HepG2 (cell line): ENCODE measurements around the gene EMC9. TPM values are rescaled to one million over a fixed set of nuclear protein-coding genes. Genes with fewer than 3 reads are reported as not detected.

ENCODE experiments used
- DR1 ChIP-seq: sonication (generic); formaldehyde crosslinking; IDR thresholded peaks from 2 replicates; pipeline ENCODE4 v1.8.0; 2021; ENCODE audit warnings: mild to moderate bottlenecking, missing genetic modification reagents, inconsistent platforms
- EP300 ChIP-seq, 3 experiments: sonication (generic) in 1 of 3; formaldehyde crosslinking in 1 of 3; IDR thresholded peaks; 2 replicates each; pipeline versions ENCODE4 v1.5.1 to v1.6.1; 2011 to 2020; ENCODE audit warnings: low read depth in 2 of 3, low read length in 2 of 3, borderline replicate concordance in 1 of 3, improper control_type of control experiment in 1 of 3, mild to moderate bottlenecking in 1 of 3, missing genetic modification reagents in 1 of 3, moderate library complexity in 1 of 3
- HMGXB3 ChIP-seq: sonication (generic); formaldehyde crosslinking; IDR thresholded peaks from 2 replicates; pipeline ENCODE4 v1.4.0; 2020; ENCODE audit warnings: missing genetic modification reagents, borderline replicate concordance
- HNRNPLL ChIP-seq: fragments of 200-400 bp; formaldehyde crosslinking; IDR thresholded peaks from 2 replicates; pipeline ENCODE4 v1.6.1; 2017; ENCODE audit warnings: mild to moderate bottlenecking, low read depth, low read length; ENCODE audit not compliant: poor library complexity, severe bottlenecking
- JUN ChIP-seq: sonication (generic); formaldehyde crosslinking; IDR thresholded peaks from 2 replicates; pipeline ENCODE4 v1.4.0; 2020; ENCODE audit warnings: mild to moderate bottlenecking, missing genetic modification reagents
- KIAA2018 ChIP-seq: sonication (generic); formaldehyde crosslinking; IDR thresholded peaks from 2 replicates; pipeline ENCODE4 v1.5.0; 2020; ENCODE audit warnings: mild to moderate bottlenecking, missing genetic modification reagents, borderline replicate concordance
- POLR2AphosphoS2 ChIP-seq: IDR thresholded peaks from 2 replicates; pipeline ENCODE4 v1.6.1; 2011; ENCODE audit warnings: low read depth, low read length, improper control_type of control experiment
- RBM22 ChIP-seq: fragments of 200-400 bp; formaldehyde crosslinking; optimal IDR thresholded peaks from 2 replicates; pipeline ENCODE3; 2017; ENCODE audit warnings: mild to moderate bottlenecking, low read length, moderate library complexity
- ZNF276 ChIP-seq: sonication (generic); formaldehyde crosslinking; IDR thresholded peaks from 2 replicates; pipeline ENCODE4 v1.4.0; 2020; ENCODE audit warnings: mild to moderate bottlenecking, low read depth, missing genetic modification reagents
- ZNF296 ChIP-seq: sonication (generic); formaldehyde crosslinking; conservative IDR thresholded peaks from 2 replicates; pipeline ENCODE4 v1.5.0; 2020; ENCODE audit warnings: mild to moderate bottlenecking, missing genetic modification reagents
- ZNF629 ChIP-seq: sonication (generic); formaldehyde crosslinking; conservative IDR thresholded peaks from 2 replicates; pipeline ENCODE4 v1.5.0; 2020; ENCODE audit warnings: missing genetic modification reagents
- ZXDC ChIP-seq: sonication (generic); formaldehyde crosslinking; IDR thresholded peaks from 2 replicates; pipeline ENCODE4 v1.5.0; 2020; ENCODE audit warnings: mild to moderate bottlenecking, missing genetic modification reagents
- polyA plus RNA-seq, 8 experiments: library from polyadenylated mRNA; depleted of rRNA in 3 of 8; stranded (reverse) in 7 of 8; unstranded in 1 of 8; fragments of >200 nt; fragmentation: Illumina TruSeq in 4 of 8; extraction: Trizol in 4 of 8; gene quantifications; 2 replicates each; pipeline versions ENCODE4 v1.2.1 to v1.2.3, GENCODE V29; 2011 to 2016; ENCODE audit warnings: low read depth in 4 of 8, missing spikeins in 1 of 8, mixed read lengths in 1 of 8; ENCODE audit not compliant: insufficient read depth in 1 of 8
- total RNA-seq, 5 experiments: library from RNA; depleted of rRNA; stranded (reverse); fragments of >200 nt; fragmentation: Illumina TruSeq; extraction: Trizol; gene quantifications; 2 replicates each; pipeline ENCODE4 v1.2.3, GENCODE V29; 2016; ENCODE audit warnings: low read depth in 1 of 5

The EMC9 gene
- total and polyA plus RNA-seq, 2 of the 13 experiments (the other 11 are each of a cell fraction or from before 2014, with no cell fraction given), result 60.5 to 78.7 TPM

- TF ChIP-seq ZNF276 (CRISPR knock-in tag), result no peak
- TF ChIP-seq JUN (CRISPR knock-in tag), result peak; percentile 60; the same call in 1 of the 2 replicates
- TF ChIP-seq ZNF296 (CRISPR knock-in tag), result no peak
- TF ChIP-seq POLR2AphosphoS2, result no peak
- TF ChIP-seq HMGXB3, result no peak
- no peak for TF ChIP-seq ZXDC (CRISPR knock-in tag)
- TF ChIP-seq HNRNPLL, result no peak
- no peak for TF ChIP-seq DR1 (CRISPR knock-in tag)
- TF ChIP-seq RBM22, result no peak
- no peak for TF ChIP-seq EP300 (IDR thresholded peaks at IDR 0.05; ENCODE audit: low read depth in 2 of 2, low read length in 2 of 2)
- TF ChIP-seq EP300 (CRISPR knock-in tag; IDR thresholded peaks at IDR 0.05; ENCODE audit: borderline replicate concordance), result peak; percentile 52; the same call in 1 of the 2 replicates
- TF ChIP-seq ZNF629 (CRISPR knock-in tag), result no peak
- TF ChIP-seq KIAA2018 (CRISPR knock-in tag), result peak; percentile 34; the same call in 1 of the 2 replicates
These were observed 5.9 kb downstream of the EMC9 start (continued) for GRCh38 chr14:24135584-24135833.
